A549 (cell line): ENCODE results near the gene FCN1.

ENCODE experiments used
- CHD2 ChIP-seq: fragments of 150-350 bp; IDR thresholded peaks from 2 replicates; pipeline ENCODE4 v1.6.1; 2014; ENCODE audit warnings: low read length; ENCODE audit not compliant: partially characterized antibody
- FOXS1 ChIP-seq: fragments of 250-450 bp; sonication (Bioruptor Pico); IDR thresholded peaks from 2 replicates; pipeline ENCODE4 v1.5.0; 2020; ENCODE audit warnings: mild to moderate bottlenecking, moderate library complexity
- HEYL ChIP-seq: fragments of 250-450 bp; sonication (Bioruptor Pico); IDR thresholded peaks from 2 replicates; pipeline ENCODE4 v1.8.0; 2021; ENCODE audit warnings: mild to moderate bottlenecking, moderate library complexity
- KDM1A ChIP-seq: fragments of 200-600 bp; sonication (generic); IDR thresholded peaks from 2 replicates; pipeline ENCODE4 v1.6.1; 2016; ENCODE audit warnings: low read depth, mild to moderate bottlenecking
- ZFP36 ChIP-seq: fragments of 450-650 bp; IDR thresholded peaks from 2 replicates; pipeline ENCODE4 v1.6.1; 2014; ENCODE audit warnings: borderline replicate concordance; ENCODE audit not compliant: partially characterized antibody
- TF ChIP-seq, protein P1 (sequence below): fragments of >200 bp; sonication (Bioruptor Twin); formaldehyde crosslinking; IDR thresholded peaks from 3 replicates; pipeline ENCODE4 v1.5.1; 2016

GRCh38 chr9:134948149-134948548 lies 30.4 kb upstream of the FCN1 start:
- TF ChIP-seq, protein P1, sequence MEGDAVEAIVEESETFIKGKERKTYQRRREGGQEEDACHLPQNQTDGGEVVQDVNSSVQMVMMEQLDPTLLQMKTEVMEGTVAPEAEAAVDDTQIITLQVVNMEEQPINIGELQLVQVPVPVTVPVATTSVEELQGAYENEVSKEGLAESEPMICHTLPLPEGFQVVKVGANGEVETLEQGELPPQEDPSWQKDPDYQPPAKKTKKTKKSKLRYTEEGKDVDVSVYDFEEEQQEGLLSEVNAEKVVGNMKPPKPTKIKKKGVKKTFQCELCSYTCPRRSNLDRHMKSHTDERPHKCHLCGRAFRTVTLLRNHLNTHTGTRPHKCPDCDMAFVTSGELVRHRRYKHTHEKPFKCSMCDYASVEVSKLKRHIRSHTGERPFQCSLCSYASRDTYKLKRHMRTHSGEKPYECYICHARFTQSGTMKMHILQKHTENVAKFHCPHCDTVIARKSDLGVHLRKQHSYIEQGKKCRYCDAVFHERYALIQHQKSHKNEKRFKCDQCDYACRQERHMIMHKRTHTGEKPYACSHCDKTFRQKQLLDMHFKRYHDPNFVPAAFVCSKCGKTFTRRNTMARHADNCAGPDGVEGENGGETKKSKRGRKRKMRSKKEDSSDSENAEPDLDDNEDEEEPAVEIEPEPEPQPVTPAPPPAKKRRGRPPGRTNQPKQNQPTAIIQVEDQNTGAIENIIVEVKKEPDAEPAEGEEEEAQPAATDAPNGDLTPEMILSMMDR = no peak
- no peak for TF ChIP-seq HEYL (CRISPR knock-in tag)
- TF ChIP-seq ZFP36 = no peak
- TF ChIP-seq KDM1A = no peak
- TF ChIP-seq FOXS1 = no peak
- no peak for TF ChIP-seq CHD2
